SK-N-MC (cell line): ENCODE data around the gene NEK3.
"Not testable (repeated sequence)": the region's sequence is repeated elsewhere in the genome, so short reads cannot be mapped to it uniquely, and the experiment has no call there.

Experiments used
- EZH2 ChIP-seq: fragments of 200-600 bp; sonication (generic); IDR thresholded peaks from one replicate; pipeline ENCODE4 v1.6.1; 2017; ENCODE audit warnings: antibody characterized with exemption
- POLR2AphosphoS5 ChIP-seq: IDR thresholded peaks from 2 replicates; pipeline ENCODE4 v1.6.1; 2012; ENCODE audit warnings: mild to moderate bottlenecking, low read depth, low read length, borderline replicate concordance

- TF ChIP-seq POLR2AphosphoS5, EZH2: not testable (repeated sequence)
These were observed 11.5 kb upstream of the NEK3 start for GRCh38 chr13:52170828-52171391.
